Measurements from ENCODE around the gene PLCH1. TPM values are rescaled to one million over a fixed set of nuclear protein-coding genes. Genes with fewer than 3 reads are reported as not detected.

Gene PLCH1
- total RNA-seq, 1 experiment from 2014 or later, result 3.1 TPM

- Histone ChIP-seq H3K4me3 (ENCODE audit: low read depth, low read length, poor library complexity, severe bottlenecking) (no peak overlapping the region), H3K27ac (ENCODE audit: low read depth, low read length, poor library complexity, severe bottlenecking) (no peak overlapping the region), H3K9me3 (ENCODE audit: low read depth, low read length, poor library complexity, severe bottlenecking) (no peaks in the 10 kb centered on the region), H3K36me3 (ENCODE audit: insufficient read depth, low read length, poor library complexity, severe bottlenecking) (no peaks in the 10 kb centered on the region), H3K27me3 (replicated peaks; ENCODE audit: insufficient read depth, low read depth, low read length, poor library complexity) (no peaks in the 10 kb centered on the region), H3K4me1 (ENCODE audit: insufficient read depth, low read length, poor library complexity, severe bottlenecking) (peaks cover 8% of the 10 kb centered on the region)
- BruUV-seq (replicated peaks), result no TSS peak
- CTCF ChIA-PET, result no interaction called here
- intact Hi-C loops (cut with micrococcal nuclease; ENCODE audit: unreplicated experiment), result no loop called here
- POLR2A ChIA-PET (ENCODE audit: low non-redundant PET), result no interaction called here
- no peak for DNase-seq (ENCODE audit: low spot score)
- TF ChIP-seq CTCF (conservative IDR thresholded peaks at IDR 0.05; ENCODE audit: low read depth, low read length), result no peak
- TF ChIP-seq EZH2 (IDR thresholded peaks at IDR 0.05; ENCODE audit: borderline replicate concordance, low read depth, low read length, poor library complexity, severe bottlenecking), result no peak
Observed at GRCh38 chr3:155741603-155742002, 3.3 kb downstream of the PLCH1 start.

- Histone ChIP-seq H3K9me3 (ENCODE audit: low read depth, low read length, poor library complexity, severe bottlenecking) (no peaks in the 10 kb centered on the region), H3K4me3 (ENCODE audit: low read depth, low read length, poor library complexity, severe bottlenecking) (no peak overlapping the region), H3K4me1 (ENCODE audit: insufficient read depth, low read length, poor library complexity, severe bottlenecking) (peaks cover 4% of the 10 kb centered on the region), H3K36me3 (ENCODE audit: insufficient read depth, low read length, poor library complexity, severe bottlenecking) (no peaks in the 10 kb centered on the region), H3K27ac (ENCODE audit: low read depth, low read length, poor library complexity, severe bottlenecking) (no peak overlapping the region), H3K27me3 (replicated peaks; ENCODE audit: insufficient read depth, low read depth, low read length, poor library complexity) (no peaks in the 10 kb centered on the region)
- ChIA-PET CTCF (no interaction called here), POLR2A (ENCODE audit: low non-redundant PET) (no interaction called here)
- intact Hi-C loops (cut with micrococcal nuclease; ENCODE audit: unreplicated experiment), result no loop called here
- TF ChIP-seq EZH2 (IDR thresholded peaks at IDR 0.05; ENCODE audit: borderline replicate concordance, low read depth, low read length, poor library complexity, severe bottlenecking), result no peak
- no peak for TF ChIP-seq CTCF (conservative IDR thresholded peaks at IDR 0.05; ENCODE audit: low read depth, low read length)
- BruUV-seq (replicated peaks), result no TSS peak
- DNase-seq (ENCODE audit: low spot score), result no peak
Observed at GRCh38 chr3:155741101-155741500, 3.8 kb downstream of the PLCH1 start.

GRCh38 chr3:155739154-155739553, 5.7 kb downstream of the PLCH1 start:
- Histone ChIP-seq H3K27me3 (replicated peaks; ENCODE audit: insufficient read depth, low read depth, low read length, poor library complexity) (no peaks in the 10 kb centered on the region), H3K9me3 (ENCODE audit: low read depth, low read length, poor library complexity, severe bottlenecking) (no peaks in the 10 kb centered on the region), H3K4me3 (ENCODE audit: low read depth, low read length, poor library complexity, severe bottlenecking) (no peak overlapping the region), H3K4me1 (ENCODE audit: insufficient read depth, low read length, poor library complexity, severe bottlenecking) (no peaks in the 10 kb centered on the region), H3K36me3 (ENCODE audit: insufficient read depth, low read length, poor library complexity, severe bottlenecking) (no peaks in the 10 kb centered on the region), H3K27ac (ENCODE audit: low read depth, low read length, poor library complexity, severe bottlenecking) (no peak overlapping the region)
- intact Hi-C loops (cut with micrococcal nuclease; ENCODE audit: unreplicated experiment), result no loop called here
- BruUV-seq (replicated peaks), result no TSS peak
- CTCF ChIA-PET, result no interaction called here
- POLR2A ChIA-PET (ENCODE audit: low non-redundant PET), result interaction anchor here (0.6 kb wide), 1 partner anchor 301 kb away, joined by 3 read pairs; no protein-coding TSS in a partner anchor
- peak; percentile 49 for DNase-seq (ENCODE audit: low spot score)
- TF ChIP-seq CTCF (conservative IDR thresholded peaks at IDR 0.05; ENCODE audit: low read depth, low read length) (peak; percentile 37), EZH2 (IDR thresholded peaks at IDR 0.05; ENCODE audit: borderline replicate concordance, low read depth, low read length, poor library complexity, severe bottlenecking) (no peak)

Data from A673 (cell line).